ENCODE results near the gene TSPAN17.

- no peak for TF ChIP-seq FOXP2 (optimal IDR thresholded peaks at IDR 0.05; ENCODE audit: borderline replicate concordance, extremely low read depth, extremely low read length, insufficient read depth)
- no peak for TF ChIP-seq POLR2AphosphoS5 (IDR thresholded peaks at IDR 0.05; ENCODE audit: low read depth, low read length)
- TF ChIP-seq, protein P1, sequence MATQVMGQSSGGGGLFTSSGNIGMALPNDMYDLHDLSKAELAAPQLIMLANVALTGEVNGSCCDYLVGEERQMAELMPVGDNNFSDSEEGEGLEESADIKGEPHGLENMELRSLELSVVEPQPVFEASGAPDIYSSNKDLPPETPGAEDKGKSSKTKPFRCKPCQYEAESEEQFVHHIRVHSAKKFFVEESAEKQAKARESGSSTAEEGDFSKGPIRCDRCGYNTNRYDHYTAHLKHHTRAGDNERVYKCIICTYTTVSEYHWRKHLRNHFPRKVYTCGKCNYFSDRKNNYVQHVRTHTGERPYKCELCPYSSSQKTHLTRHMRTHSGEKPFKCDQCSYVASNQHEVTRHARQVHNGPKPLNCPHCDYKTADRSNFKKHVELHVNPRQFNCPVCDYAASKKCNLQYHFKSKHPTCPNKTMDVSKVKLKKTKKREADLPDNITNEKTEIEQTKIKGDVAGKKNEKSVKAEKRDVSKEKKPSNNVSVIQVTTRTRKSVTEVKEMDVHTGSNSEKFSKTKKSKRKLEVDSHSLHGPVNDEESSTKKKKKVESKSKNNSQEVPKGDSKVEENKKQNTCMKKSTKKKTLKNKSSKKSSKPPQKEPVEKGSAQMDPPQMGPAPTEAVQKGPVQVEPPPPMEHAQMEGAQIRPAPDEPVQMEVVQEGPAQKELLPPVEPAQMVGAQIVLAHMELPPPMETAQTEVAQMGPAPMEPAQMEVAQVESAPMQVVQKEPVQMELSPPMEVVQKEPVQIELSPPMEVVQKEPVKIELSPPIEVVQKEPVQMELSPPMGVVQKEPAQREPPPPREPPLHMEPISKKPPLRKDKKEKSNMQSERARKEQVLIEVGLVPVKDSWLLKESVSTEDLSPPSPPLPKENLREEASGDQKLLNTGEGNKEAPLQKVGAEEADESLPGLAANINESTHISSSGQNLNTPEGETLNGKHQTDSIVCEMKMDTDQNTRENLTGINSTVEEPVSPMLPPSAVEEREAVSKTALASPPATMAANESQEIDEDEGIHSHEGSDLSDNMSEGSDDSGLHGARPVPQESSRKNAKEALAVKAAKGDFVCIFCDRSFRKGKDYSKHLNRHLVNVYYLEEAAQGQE (IDR thresholded peaks at IDR 0.05; ENCODE audit: insufficient read depth in 1 of 2, low read depth in 2 of 2, low read length in 2 of 2) = no peak
- TF ChIP-seq TAF1 (IDR thresholded peaks at IDR 0.05; ENCODE audit: borderline replicate concordance, insufficient read depth, low read length) = no peak
- TF ChIP-seq SIN3A (IDR thresholded peaks at IDR 0.05; ENCODE audit: borderline replicate concordance, insufficient read depth, low read length) = no peak
Observed at GRCh38 chr5:176637556-176637955, 9.7 kb upstream of the TSPAN17 start.

All from PFSK-1 (cell line).